ENCODE data around the gene RPL41.
"Not testable (repeated sequence)": the region's sequence is repeated elsewhere in the genome, so short reads cannot be mapped to it uniquely, and the experiment has no call there.

Gene RPL41

GRCh38 chr12:56154818-56155217 is 38.4 kb downstream of the RPL41 start:
- DNase-seq (ENCODE audit: low read depth, low spot score), result no peak

DNA sequence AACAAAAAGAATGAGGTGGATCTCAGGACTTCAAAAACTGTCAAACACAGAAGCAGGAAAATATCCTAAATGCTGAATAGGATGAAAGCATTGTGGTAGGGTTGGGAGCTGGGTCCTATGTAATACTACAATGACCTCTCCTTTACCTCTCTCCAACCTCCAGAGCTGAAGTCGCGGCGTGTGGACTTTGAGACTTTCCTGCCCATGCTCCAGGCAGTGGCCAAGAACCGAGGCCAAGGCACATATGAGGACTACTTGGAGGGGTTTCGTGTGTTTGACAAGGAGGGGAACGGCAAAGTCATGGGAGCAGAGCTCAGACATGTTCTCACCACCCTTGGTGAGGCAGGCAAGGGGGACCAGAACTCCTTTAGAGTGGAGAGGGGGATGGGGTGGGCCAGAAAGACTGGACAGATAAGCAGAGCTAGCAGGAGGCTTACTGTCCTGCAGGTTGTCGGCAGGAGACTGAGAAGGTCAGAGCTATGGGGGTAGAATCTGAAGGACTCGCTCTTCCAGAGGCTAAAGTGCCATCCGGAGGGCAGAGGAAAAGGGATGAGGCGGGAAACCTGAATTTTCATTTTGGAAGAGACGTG is 38.9 kb downstream of the RPL41 start:
- DNase-seq (ENCODE audit: low read depth, low spot score), result no peak

DNA sequence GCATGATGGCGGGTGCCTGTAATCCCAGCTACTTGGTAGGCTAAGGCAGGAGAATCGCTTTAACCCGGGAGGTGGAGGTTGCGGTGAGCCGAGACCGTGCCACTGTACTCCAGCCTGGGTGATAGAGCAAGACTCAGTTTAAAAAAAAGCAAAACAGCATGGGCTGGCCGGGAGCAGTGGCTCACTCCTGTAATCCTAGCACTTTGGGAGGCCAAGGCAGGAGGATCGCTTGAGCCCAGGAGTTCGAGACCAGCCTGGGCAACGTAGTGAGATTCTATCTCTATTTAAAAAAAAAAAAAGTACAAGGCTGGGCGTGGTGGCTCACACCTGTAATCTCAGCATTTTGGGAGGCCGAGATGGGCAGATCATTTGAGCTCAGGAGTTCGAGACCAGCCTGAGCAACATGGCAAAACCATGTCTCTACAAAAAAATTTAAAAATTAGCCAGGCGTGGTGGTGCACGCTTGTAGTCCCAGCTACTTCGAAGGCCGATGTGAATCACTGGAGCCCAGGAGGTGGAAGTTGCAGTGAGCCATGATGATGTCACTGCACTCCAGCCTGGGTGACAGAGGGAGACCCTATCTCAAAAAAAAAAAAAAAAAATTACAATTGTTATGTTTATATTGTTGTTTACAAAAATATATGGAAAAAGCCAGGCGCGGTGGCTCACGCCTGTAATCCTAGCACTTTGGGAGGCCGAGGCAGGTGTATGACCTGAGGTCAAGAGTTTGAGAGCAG is 40.2 kb downstream of the RPL41 start:
- DNase-seq (ENCODE audit: low read depth, low spot score), result not testable (repeated sequence)

- DNase-seq (ENCODE audit: low read depth, low spot score), result peak; percentile 65
Observed at GRCh38 chr12:56157201-56158028, 41.0 kb downstream of the RPL41 start.

DNA sequence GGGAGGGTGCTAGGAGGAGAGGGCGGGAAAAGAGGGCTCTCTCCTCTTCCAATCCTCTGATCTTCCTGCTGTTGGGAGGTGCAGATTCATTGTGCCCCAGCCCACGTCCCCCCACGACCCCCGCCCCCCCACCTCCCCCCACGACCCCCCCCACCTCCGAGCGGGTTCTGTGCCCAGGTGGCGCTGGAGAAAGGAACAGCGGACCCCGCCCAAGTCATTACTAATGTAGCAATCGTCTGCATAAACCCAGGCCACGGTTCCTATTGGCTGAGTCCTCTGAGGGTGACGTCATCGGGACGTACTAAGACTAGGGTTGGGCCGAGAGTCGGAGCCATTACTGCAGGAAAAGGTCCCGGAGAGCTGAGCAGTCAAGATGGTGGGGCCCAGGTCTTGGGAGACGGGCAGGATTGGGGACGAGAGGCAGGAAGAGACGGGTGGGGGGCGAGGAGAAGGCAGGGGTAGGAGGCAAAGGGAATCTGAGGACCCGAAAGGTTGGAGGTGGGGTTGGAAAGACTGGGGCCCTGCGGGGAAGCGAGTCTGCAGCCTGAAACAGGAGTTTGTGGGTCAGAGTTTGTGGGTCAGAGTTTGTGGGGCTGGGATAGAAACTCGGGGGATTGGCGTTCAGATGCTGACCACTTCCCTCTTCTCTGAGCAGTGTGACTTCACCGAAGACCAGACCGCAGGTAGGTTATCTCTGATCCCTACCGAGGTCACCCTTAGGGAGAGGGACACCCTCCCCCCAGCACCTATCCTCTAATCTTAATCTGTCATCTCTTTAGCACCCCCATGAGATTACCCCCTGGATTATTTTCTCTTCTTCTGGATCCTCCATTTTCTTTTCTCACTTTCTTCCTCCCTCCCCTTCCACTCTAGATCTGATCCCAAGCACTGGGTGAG is 41.8 kb downstream of the RPL41 start, which contains the start of gene MYL6:
TSS of gene MYL6 (plus strand) at position 331 of the 897 bp plus-strand sequence. CDS start at position 374, 43 bp downstream.
- DNase-seq (ENCODE audit: low read depth, low spot score), result peak; percentile 97

DNA sequence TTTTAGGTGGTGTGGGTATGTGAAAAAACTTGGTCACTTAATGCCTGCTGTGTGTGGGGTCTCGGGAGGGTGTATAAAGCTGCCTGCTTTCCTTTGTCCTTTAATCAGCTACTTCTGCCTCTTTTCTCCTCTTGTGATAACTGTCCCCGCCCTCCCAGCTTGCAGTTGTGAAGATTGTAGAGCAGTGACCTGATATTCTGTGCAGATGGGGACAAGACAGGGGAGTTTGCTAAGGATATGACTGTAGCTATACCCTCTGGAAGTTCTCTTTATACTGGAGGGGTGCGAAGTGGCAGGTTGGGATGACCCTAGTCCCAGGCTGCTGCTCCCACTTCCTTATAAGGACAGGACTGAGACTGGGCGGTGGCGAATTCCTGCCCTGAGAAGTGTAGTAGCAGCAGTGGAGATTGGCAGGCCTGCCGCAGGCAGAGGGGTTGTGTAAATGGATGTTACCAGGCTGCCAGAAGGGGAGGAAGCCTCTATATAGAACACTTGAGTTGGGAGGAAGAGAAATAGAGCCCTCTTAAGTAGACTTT is 42.6 kb downstream of the RPL41 start:
- peak; percentile 68 for DNase-seq (ENCODE audit: low read depth, low spot score)

DNA sequence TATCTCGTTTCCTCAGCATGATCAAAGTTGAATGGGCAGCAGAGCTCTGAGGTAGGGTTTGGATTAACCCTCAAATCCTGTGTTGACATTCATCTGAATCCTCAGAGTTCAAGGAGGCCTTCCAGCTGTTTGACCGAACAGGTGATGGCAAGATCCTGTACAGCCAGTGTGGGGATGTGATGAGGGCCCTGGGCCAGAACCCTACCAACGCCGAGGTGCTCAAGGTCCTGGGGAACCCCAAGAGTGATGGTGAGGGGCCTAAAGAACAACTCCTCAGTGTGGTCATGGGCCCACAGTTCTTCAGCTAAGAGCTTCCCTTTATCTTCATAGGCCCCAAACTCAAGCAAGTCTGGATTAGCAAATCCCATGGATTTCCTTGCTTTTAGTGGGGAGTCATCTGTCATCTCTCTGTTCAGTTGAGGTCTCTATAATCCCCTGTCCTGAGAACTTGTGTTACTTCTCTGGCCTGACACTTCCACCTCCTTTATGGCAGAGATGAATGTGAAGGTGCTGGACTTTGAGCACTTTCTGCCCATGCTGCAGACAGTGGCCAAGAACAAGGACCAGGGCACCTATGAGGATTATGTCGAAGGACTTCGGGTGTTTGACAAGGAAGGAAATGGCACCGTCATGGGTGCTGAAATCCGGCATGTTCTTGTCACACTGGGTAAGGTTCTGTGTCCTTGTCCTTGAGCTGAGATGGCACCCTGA is 43.2 kb downstream of the RPL41 start:
- DNase-seq (ENCODE audit: low read depth, low spot score), result no peak

DNA sequence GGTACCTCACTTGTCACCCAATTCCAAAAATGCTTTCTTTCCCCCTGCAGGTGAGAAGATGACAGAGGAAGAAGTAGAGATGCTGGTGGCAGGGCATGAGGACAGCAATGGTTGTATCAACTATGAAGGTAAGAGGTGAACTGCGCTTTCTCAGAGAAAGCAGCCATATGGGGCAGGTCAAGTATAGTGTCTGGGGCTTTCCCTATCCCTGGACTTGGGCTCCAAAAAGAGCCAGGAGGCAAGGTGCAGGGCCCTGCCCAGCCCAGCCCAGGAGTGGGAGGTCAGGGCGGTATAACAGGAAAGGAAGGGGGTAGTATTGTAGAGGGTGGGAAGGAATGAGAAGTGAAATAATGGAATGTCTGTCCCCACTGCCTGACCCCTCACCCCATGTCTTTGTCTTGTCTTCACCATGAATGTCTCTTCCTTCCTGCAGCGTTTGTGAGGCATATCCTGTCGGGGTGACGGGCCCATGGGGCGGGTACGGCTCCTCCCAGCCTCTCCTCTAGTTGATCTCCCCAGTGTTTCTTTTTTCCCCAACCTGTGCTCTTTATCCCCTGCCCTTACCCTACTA is 43.8 kb downstream of the RPL41 start:
- no peak for DNase-seq (ENCODE audit: low read depth, low spot score)

DNA sequence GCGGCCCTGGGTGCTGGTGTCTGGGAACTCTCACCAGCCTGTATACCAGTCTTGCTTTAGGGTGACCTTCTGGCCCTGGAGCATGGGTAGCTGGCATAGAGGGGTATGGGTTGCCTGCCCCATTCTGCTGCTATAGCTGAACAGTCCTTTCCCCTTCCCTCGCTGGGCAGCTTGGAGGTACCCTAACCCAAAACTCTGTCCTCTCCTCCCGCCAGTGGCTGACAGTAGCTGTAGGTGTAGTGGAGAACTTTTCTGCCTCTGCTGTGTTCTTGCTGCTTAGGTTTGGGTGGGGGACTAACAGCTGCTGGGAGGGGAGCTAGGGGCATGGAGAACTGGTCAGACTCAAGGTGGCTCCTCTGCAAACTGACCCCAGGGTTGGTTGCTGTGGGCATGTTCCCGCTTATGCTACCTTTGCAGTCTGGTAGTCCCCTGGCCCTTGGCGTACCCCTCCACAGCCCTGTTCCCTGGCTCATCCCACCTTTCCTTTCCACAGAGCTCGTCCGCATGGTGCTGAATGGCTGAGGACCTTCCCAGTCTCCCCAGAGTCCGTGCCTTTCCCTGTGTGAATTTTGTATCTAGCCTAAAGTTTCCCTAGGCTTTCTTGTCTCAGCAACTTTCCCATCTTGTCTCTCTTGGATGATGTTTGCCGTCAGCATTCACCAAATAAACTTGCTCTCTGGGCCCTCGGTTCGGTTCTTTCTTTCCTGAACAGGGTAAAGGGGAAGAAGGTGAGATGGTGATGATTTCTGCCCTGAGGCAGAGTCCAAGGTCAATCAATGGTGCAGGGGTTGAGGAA is 44.7 kb downstream of the RPL41 start:
- no peak for DNase-seq (ENCODE audit: low read depth, low spot score)

GRCh38 chr12:56161690-56162351 is 45.4 kb downstream of the RPL41 start:
- DNase-seq (ENCODE audit: low read depth, low spot score), result no peak

- no peak for DNase-seq (ENCODE audit: low read depth, low spot score)
Observed at GRCh38 chr12:56162468-56163290, 46.2 kb downstream of the RPL41 start.

DNA sequence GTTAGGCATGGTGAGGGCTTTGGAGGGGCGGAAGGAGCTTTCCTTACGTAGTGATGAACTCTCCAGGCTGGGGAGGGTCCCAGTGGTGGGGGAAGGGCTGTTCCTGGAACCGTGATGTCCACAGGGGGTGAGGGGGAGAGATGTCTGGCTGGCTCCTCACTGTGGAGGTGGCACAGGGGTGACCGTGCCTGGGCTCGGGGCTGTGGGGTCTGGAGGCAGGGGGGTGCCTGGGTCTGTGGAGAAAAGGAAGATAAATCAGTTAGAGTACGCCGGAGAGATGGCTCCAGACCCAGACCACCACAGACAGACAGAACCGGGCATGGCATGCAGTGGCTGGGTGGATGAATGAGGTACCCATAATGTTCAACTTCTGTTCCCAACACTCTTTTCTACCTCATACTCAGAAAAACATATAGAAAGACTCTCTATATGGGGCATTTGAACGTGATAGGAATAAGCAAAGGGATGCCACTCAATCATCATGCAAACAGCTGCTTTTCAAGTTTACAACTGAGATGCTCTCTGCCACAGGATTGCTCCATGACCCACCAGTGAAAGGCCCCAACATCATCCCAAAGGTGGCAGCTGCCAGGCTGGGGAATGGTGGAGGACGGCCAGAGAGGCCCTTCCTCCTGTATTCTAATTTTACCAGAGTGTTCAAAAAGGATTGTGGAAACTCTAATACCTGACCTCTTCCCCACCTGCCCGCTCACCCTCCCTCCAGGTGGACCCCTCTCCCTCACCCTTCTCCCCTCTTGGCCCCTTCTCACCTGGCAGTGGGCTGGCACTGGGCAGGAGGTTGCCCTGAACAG is 47.3 kb downstream of the RPL41 start:
- no peak for DNase-seq (ENCODE audit: low read depth, low spot score)

DNA sequence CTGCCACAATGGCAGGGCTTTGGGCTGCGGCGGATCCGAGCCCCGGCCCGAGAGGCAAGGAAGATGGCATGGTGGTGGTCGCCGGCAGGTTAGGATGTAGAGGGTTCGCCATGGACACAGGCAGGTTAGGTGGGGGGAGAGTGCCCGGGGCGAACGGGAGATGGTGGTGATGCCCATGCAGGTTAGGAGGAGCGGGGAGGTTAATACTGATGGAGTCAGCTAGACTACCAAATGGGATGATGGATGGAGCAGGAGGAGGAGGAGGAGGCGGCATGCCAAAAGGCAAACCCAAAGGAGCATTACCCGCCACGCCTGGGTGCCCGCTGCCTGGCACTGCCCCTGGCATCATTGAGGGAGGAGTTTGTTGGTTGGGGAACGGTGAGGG is 47.9 kb downstream of the RPL41 start:
- no peak for DNase-seq (ENCODE audit: low read depth, low spot score)

DNA sequence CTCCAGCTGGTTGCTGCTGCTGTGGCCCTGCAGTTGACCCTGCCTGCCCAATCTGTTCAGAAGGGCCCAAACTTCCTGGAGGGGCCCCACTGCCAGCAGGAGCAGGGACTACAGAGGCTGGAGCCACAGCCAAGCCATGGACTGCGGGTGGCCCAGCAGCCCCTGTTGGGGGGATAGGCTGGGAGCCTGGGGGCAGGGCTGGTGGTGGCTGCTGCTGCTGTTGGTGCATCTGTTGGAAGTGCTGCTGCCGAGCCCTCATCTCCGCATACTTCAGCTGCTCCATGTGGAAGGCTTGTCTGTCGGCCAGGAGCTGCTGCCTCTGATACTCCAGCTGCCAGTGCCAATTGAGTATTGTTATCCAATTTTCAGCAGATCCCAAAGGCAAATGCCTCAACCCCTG is 48.9 kb downstream of the RPL41 start:
- DNase-seq (ENCODE audit: low read depth, low spot score), result no peak
